Hepatocyte (in vitro differentiated cells): ENCODE results near the gene SLC39A1.

ENCODE experiments used
- EZH2phosphoT487 ChIP-seq: fragments of 200-600 bp; sonication (generic); IDR thresholded peaks from one replicate; pipeline ENCODE4 v1.6.1; 2018; ENCODE audit warnings: antibody characterized with exemption, mild to moderate bottlenecking, low read depth, moderate library complexity; ENCODE audit not compliant: unreplicated experiment, severe bottlenecking
- TF ChIP-seq, protein P1 (sequence below): fragments of 200-600 bp; sonication (generic); IDR thresholded peaks from 2 replicates; pipeline ENCODE4 v1.5.1; 2016; ENCODE audit warnings: antibody characterized with exemption, mild to moderate bottlenecking; ENCODE audit not compliant: poor library complexity

- TF ChIP-seq, protein P1, sequence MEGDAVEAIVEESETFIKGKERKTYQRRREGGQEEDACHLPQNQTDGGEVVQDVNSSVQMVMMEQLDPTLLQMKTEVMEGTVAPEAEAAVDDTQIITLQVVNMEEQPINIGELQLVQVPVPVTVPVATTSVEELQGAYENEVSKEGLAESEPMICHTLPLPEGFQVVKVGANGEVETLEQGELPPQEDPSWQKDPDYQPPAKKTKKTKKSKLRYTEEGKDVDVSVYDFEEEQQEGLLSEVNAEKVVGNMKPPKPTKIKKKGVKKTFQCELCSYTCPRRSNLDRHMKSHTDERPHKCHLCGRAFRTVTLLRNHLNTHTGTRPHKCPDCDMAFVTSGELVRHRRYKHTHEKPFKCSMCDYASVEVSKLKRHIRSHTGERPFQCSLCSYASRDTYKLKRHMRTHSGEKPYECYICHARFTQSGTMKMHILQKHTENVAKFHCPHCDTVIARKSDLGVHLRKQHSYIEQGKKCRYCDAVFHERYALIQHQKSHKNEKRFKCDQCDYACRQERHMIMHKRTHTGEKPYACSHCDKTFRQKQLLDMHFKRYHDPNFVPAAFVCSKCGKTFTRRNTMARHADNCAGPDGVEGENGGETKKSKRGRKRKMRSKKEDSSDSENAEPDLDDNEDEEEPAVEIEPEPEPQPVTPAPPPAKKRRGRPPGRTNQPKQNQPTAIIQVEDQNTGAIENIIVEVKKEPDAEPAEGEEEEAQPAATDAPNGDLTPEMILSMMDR: peak; percentile 45
- no peak for TF ChIP-seq EZH2phosphoT487
Observed at GRCh38 chr1:153967107-153967999, 4.0 kb upstream of the SLC39A1 start, which contains the start of gene CREB3L4.
